ENCODE data around the gene TMEM186. TPM values are rescaled to one million over a fixed set of nuclear protein-coding genes. Genes with fewer than 3 reads are reported as not detected.

Gene TMEM186
- total and polyA plus RNA-seq, 9 of the 15 experiments (the other 6 are each of a cell fraction or from before 2014, with no cell fraction given): 10.1 to 33.4 (median 16.4) TPM

GRCh38 chr16:8814095-8814806 lies 16.8 kb upstream of the TMEM186 start:
- H3K36me3 ChIP-seq (ENCODE audit: control insufficient read depth, insufficient read depth, low read length): peaks cover 96% of the 10 kb centered on the region
- CTCF ChIA-PET (ENCODE audit: low intra/inter-chr PET ratio): interaction anchor here (0.7 kb wide), 1 partner anchor 12 kb away, joined by 3 read pairs; no protein-coding TSS in a partner anchor
- intact Hi-C loops (cut with micrococcal nuclease) (no loop called here), in situ Hi-C loops (cut with MboI) (no loop called here)
- no peaks in the 10 kb centered on the region for H3K9me1 ChIP-seq (ENCODE audit: control insufficient read depth, insufficient read depth, low read length)
- WGBS (ENCODE audit: insufficient coverage, low coverage, missing lambda C conversion rate): 90% methylated on average over 14 of the region's 14 CpGs
- no peak overlapping the region for H3K9ac ChIP-seq (ENCODE audit: insufficient read depth in 1 of 2, low read depth in 2 of 2, low read length in 2 of 2)
- DNase-seq (ENCODE audit: extremely low read depth in 1 of 4, low spot score in 3 of 4): no peak
- H3K27ac ChIP-seq (ENCODE audit: extremely low read depth, low read depth, low read length): no peak overlapping the region
- FAIRE-seq: no peak
- no peaks in the 10 kb centered on the region; the same call in 2 of the 3 replicates for H3K79me2 ChIP-seq (ENCODE audit: control insufficient read depth, insufficient read depth, low read length)
- no peak overlapping the region for H3K4me3 ChIP-seq
- ATAC-seq: no peak
- no peaks in the 10 kb centered on the region for H3K9me3 ChIP-seq (replicated peaks; ENCODE audit: control insufficient read depth, insufficient read depth, low read depth, low read length)
- H3K4me2 ChIP-seq (ENCODE audit: insufficient read depth, low read length): no peak overlapping the region
- no TSS peak for BruUV-seq (replicated peaks)
- POLR2A ChIA-PET: interaction anchor here (0.8 kb wide), 1 partner anchor 8 kb away, joined by 3 read pairs; no protein-coding TSS in a partner anchor
- no peaks in the 10 kb centered on the region for H3K4me1 ChIP-seq (replicated peaks in 1 of 2; ENCODE audit: control insufficient read depth in 2 of 2, insufficient read depth in 2 of 2, low read length in 2 of 2)
- peak; percentile 21; the same call in 1 of the 2 replicates for TF ChIP-seq RBFOX2 (IDR thresholded peaks at IDR 0.05; ENCODE audit: low read depth, low read length)
- no peak for TF ChIP-seq HSF4 (CRISPR knock-in tag; IDR thresholded peaks at IDR 0.05; ENCODE audit: borderline replicate concordance)
- no peaks in the 10 kb centered on the region; the same call in 1 of the 2 replicates for H4K20me1 ChIP-seq (replicated peaks; ENCODE audit: control insufficient read depth, insufficient read depth, low read length)
- H2AFZ ChIP-seq (ENCODE audit: low read depth, low read length): no peak overlapping the region
- H3K27me3 ChIP-seq (ENCODE audit: control insufficient read depth in 2 of 2, insufficient read depth in 2 of 2, low read length in 2 of 2): no peaks in the 10 kb centered on the region

GRCh38 chr16:8812162-8812843 lies 14.9 kb upstream of the TMEM186 start:
- H3K27me3 ChIP-seq (ENCODE audit: control insufficient read depth in 2 of 2, insufficient read depth in 2 of 2, low read length in 2 of 2): no peaks in the 10 kb centered on the region
- ChIA-PET CTCF (ENCODE audit: low intra/inter-chr PET ratio) (no interaction called here), POLR2A (interaction anchor here (0.9 to 1.1 kb wide), 2 partner anchors 9 to 11 kb away, joined by 3 read pairs; no protein-coding TSS in a partner anchor)
- no peak overlapping the region for H3K4me3 ChIP-seq
- no peak overlapping the region for H3K4me2 ChIP-seq (ENCODE audit: insufficient read depth, low read length)
- no TSS peak for BruUV-seq (replicated peaks)
- H4K20me1 ChIP-seq (replicated peaks; ENCODE audit: control insufficient read depth, insufficient read depth, low read length): no peaks in the 10 kb centered on the region; the same call in 1 of the 2 replicates
- H2AFZ ChIP-seq (ENCODE audit: low read depth, low read length): no peak overlapping the region
- 90% methylated on average over 12 of the region's 12 CpGs for WGBS (ENCODE audit: insufficient coverage, low coverage, missing lambda C conversion rate)
- H3K9me1 ChIP-seq (ENCODE audit: control insufficient read depth, insufficient read depth, low read length): no peaks in the 10 kb centered on the region
- no peaks in the 10 kb centered on the region for H3K4me1 ChIP-seq (replicated peaks in 1 of 2; ENCODE audit: control insufficient read depth in 2 of 2, insufficient read depth in 2 of 2, low read length in 2 of 2)
- no peak overlapping the region for H3K27ac ChIP-seq (ENCODE audit: extremely low read depth, low read depth, low read length)
- no peaks in the 10 kb centered on the region; the same call in 2 of the 3 replicates for H3K79me2 ChIP-seq (ENCODE audit: control insufficient read depth, insufficient read depth, low read length)
- DNase-seq (ENCODE audit: extremely low read depth in 1 of 4, low spot score in 3 of 4) (no peak), ATAC-seq (no peak), FAIRE-seq (no peak)
- peaks cover 97% of the 10 kb centered on the region for H3K36me3 ChIP-seq (ENCODE audit: control insufficient read depth, insufficient read depth, low read length)
- in situ Hi-C loops (cut with MboI) (no loop called here), intact Hi-C loops (cut with micrococcal nuclease) (no loop called here)
- H3K9me3 ChIP-seq (replicated peaks; ENCODE audit: control insufficient read depth, insufficient read depth, low read depth, low read length): no peaks in the 10 kb centered on the region
- H3K9ac ChIP-seq (ENCODE audit: insufficient read depth in 1 of 2, low read depth in 2 of 2, low read length in 2 of 2): no peak overlapping the region
- TF ChIP-seq PURB (CRISPR knock-in tag; IDR thresholded peaks at IDR 0.05; ENCODE audit: low read depth) (no peak), CREB5 (CRISPR knock-in tag; IDR thresholded peaks at IDR 0.05) (no peak), ZBTB33 (CRISPR knock-in tag; IDR thresholded peaks at IDR 0.05) (no peak)

Measured in K562 (cell line).